Measurements from ENCODE around the gene DBN1. TPM values are rescaled to one million over a fixed set of nuclear protein-coding genes. Genes with fewer than 3 reads are reported as not detected.

Gene DBN1
- total and polyA plus RNA-seq, 2 donors (not counting 3 experiments of a cell fraction or from before 2014, with no cell fraction given) = 198 to 336 TPM

DNA sequence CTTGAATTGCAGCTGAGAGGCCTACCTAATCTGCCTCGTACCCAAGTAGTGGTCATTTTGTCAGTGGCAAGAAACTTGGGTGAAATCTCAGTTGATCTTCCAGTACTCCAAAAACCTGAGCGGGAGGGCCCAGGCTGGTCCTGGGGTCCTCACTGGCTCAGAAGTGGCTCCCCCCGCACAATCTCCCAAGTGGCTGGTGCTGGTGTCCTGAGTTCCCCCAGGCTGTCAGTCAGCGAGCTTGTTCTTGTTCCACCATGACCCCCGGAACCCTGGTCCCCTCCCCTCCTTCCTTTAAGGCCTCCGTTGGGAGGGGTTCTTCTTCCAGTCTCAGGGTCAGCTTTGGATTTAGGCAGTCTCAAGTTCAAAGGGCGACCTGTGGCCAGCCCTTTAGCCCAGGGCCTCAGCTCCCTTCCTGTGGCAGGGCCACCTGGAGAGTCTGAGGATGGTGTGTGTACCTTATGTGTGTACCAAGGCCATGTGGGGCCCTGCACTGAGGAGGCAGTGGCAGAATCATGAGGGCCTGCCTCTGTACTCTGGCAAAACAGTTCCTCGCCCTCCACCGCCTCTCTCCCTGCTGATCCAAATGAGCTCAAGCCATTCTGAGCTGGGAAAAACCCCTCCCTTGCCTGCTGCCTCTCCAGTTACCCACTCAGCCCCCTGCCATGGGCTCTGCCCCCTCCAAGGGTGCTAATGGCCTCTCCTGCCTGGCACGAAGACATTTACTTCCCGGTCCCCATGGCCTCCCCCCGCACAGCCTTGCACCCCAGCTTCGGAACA, 4.5 kb upstream of the DBN1 start:
- ChIA-PET POLR2A (interaction anchor here (1.1 to 2.3 kb wide), 4 partner anchors 10 to 19 kb away, joined by 3 to 17 read pairs (median 8); partner anchors contain the start of gene PDLIM7), CTCF (interaction anchor here (1.0 to 3.3 kb wide), 8 partner anchors 8 to 87 kb away, joined by 3 to 17 read pairs (median 4); partner anchors contain the start of gene PDLIM7)
- peaks cover under 1% of the 10 kb centered on the region for H3K79me2 ChIP-seq (ENCODE audit: control insufficient read depth, insufficient read depth, low read length)
- no peak for DNase-seq (ENCODE audit: low read depth, low spot score)
- peak; percentile 4 for FAIRE-seq
- no peaks in the 10 kb centered on the region for H3K4me1 ChIP-seq (ENCODE audit: control insufficient read depth, extremely low read depth, insufficient read depth, low read length)
- no peak overlapping the region for H3K27ac ChIP-seq (ENCODE audit: insufficient read depth, low read depth, low read length)
- H3K4me3 ChIP-seq (replicated peaks in 1 of 3; ENCODE audit: insufficient read depth in 1 of 3, low read depth in 1 of 3, low read length in 3 of 3) = no peak overlapping the region
- no peak overlapping the region for H3K4me2 ChIP-seq (ENCODE audit: insufficient read depth, low read length)
- H3K9ac ChIP-seq (replicated peaks; ENCODE audit: extremely low read depth, insufficient read depth, low read length) = no peak overlapping the region
- no peaks in the 10 kb centered on the region for H4K20me1 ChIP-seq (replicated peaks; ENCODE audit: control insufficient read depth, extremely low read depth, insufficient read depth, low read length)
- no peaks in the 10 kb centered on the region for H3K27me3 ChIP-seq (ENCODE audit: control insufficient read depth in 2 of 2, insufficient read depth in 2 of 2, low read length in 2 of 2)
- BruUV-seq (replicated peaks) = no TSS peak
- intact Hi-C loops (cut with micrococcal nuclease) = loop anchor here (10.0 kb wide), 1 partner anchor 1033 kb away; the partner anchor contains the start of gene FAF2
- dilution Hi-C loops (cut with MboI; ENCODE audit: extremely low pct_ligation_motif_present, low sequenced_read_pairs) = no loop called here
- no peaks in the 10 kb centered on the region for H3K9me3 ChIP-seq (replicated peaks; ENCODE audit: control insufficient read depth, insufficient read depth, low read length)
- H3K36me3 ChIP-seq (ENCODE audit: control insufficient read depth in 2 of 2, extremely low read depth in 1 of 2, insufficient read depth in 2 of 2, low read length in 2 of 2) = peaks cover 0 to 5% of the 10 kb centered on the region in 2 experiments
- H2AFZ ChIP-seq (ENCODE audit: low read depth, low read length) = no peak overlapping the region
- no peaks in the 10 kb centered on the region for H3K9me1 ChIP-seq (replicated peaks; ENCODE audit: control insufficient read depth, extremely low read depth, insufficient read depth, low read length)
- no peak for TF ChIP-seq POLR2AphosphoS5 (IDR thresholded peaks at IDR 0.05; ENCODE audit: insufficient read depth, low read depth, low read length)
- peak; percentile 15 for TF ChIP-seq POLR2A (IDR thresholded peaks at IDR 0.05; ENCODE audit: low read depth, low read length)

DNA sequence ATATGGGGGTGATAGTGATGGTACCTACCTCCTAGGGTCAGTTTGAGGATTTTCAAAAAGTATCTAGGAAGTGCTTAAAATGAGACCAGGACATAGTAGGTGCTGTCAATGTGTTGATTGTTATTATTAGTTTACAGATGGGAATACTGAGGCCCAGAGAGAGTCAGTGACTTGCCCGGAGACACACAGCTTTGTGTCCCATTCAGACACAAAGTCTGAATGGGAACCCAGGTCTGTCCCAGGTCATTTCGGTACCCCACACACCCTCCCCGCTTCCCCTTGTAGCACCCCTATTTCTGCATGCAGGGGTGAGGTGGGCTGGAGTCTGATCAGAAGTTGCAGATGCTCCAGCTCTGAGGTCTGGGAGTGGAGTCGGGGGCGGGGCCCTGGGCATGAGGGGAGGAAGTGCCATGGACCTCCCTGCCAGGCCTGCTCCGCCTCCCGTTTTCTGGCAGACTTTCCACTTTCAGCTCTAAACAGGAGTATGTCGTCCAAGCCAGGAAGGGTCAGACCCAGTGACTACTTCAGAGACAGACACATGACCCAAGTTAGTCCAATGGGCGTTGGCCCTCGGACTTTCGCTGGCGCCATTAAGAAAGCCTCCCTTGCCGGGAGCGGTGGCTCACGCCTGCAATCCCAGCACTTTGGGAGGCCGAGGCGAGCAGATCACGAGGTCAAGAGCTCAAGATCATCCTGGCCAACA, 3.2 kb upstream of the DBN1 start:
- Histone ChIP-seq H3K4me1 (ENCODE audit: control insufficient read depth, extremely low read depth, insufficient read depth, low read length) (peaks cover 7% of the 10 kb centered on the region), H3K9ac (replicated peaks; ENCODE audit: extremely low read depth, insufficient read depth, low read length) (no peak overlapping the region), H4K20me1 (replicated peaks; ENCODE audit: control insufficient read depth, extremely low read depth, insufficient read depth, low read length) (no peaks in the 10 kb centered on the region), H3K36me3 (ENCODE audit: control insufficient read depth in 2 of 2, extremely low read depth in 1 of 2, insufficient read depth in 2 of 2, low read length in 2 of 2) (no peaks in the 10 kb centered on the region), H3K79me2 (ENCODE audit: control insufficient read depth, insufficient read depth, low read length) (peaks cover 13% of the 10 kb centered on the region), H3K9me3 (replicated peaks; ENCODE audit: control insufficient read depth, insufficient read depth, low read length) (no peaks in the 10 kb centered on the region), H3K27ac (ENCODE audit: insufficient read depth, low read depth, low read length) (no peak overlapping the region), H3K4me2 (ENCODE audit: insufficient read depth, low read length) (no peak overlapping the region), H3K9me1 (replicated peaks; ENCODE audit: control insufficient read depth, extremely low read depth, insufficient read depth, low read length) (no peaks in the 10 kb centered on the region), H2AFZ (ENCODE audit: low read depth, low read length) (no peak overlapping the region), H3K27me3 (ENCODE audit: control insufficient read depth in 2 of 2, insufficient read depth in 2 of 2, low read length in 2 of 2) (no peaks in the 10 kb centered on the region), H3K4me3 (replicated peaks in 1 of 3; ENCODE audit: insufficient read depth in 1 of 3, low read depth in 1 of 3, low read length in 3 of 3) (no peak overlapping the region)
- ChIA-PET POLR2A (interaction anchor here (0.9 to 2.3 kb wide), 4 partner anchors 10 to 20 kb away, joined by 3 to 17 read pairs (median 7); partner anchors contain the start of gene PDLIM7), CTCF (interaction anchor here (0.7 to 3.3 kb wide), 11 partner anchors 10 to 86 kb away, joined by 3 to 17 read pairs (median 3); partner anchors contain the start of gene PDLIM7)
- TSS peak; percentile 0 for BruUV-seq (replicated peaks)
- FAIRE-seq (peak; percentile 97), DNase-seq (ENCODE audit: low read depth, low spot score) (peak; percentile 90)
- dilution Hi-C loops (cut with MboI; ENCODE audit: extremely low pct_ligation_motif_present, low sequenced_read_pairs) (no loop called here), intact Hi-C loops (cut with micrococcal nuclease) (loop anchor here (10.0 kb wide), 1 partner anchor 1032 kb away; the partner anchor contains the start of gene FAF2)
- TF ChIP-seq, protein P1, sequence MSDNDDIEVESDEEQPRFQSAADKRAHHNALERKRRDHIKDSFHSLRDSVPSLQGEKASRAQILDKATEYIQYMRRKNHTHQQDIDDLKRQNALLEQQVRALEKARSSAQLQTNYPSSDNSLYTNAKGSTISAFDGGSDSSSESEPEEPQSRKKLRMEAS (IDR thresholded peaks at IDR 0.05; ENCODE audit: insufficient read depth, insufficient read length) = peak; percentile 47
- no peak for TF ChIP-seq POLR2AphosphoS5 (IDR thresholded peaks at IDR 0.05; ENCODE audit: insufficient read depth, low read depth, low read length)
